ENCODE measurements around the gene COPG1.
"Not testable (repeated sequence)": the region's sequence is repeated elsewhere in the genome, so short reads cannot be mapped to it uniquely, and the experiment has no call there.

The COPG1 gene

DNA sequence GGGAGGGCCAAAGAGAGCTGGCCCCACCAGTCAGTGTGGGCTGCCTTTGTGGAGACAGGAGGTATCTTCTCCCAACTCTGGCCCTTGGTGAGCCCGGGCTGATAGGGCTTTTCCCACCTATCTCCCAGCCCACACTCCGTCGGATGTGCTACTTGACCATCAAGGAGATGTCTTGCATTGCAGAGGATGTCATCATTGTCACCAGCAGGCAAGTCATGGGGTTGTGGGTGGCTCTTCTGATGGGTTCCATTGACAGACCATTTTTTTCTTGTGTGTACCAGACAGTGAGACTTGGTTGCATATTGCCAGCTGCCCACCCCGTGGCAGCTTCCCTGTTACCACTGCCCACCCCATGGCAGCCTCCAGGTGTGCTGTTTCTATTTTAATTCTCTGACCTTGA is 3.3 kb downstream of the COPG1 start:
- H3K9ac ChIP-seq (ENCODE audit: insufficient read length): no peak overlapping the region
- no peak overlapping the region for H3K4me3 ChIP-seq
- DNase-seq (ENCODE audit: low read depth, low spot score): no peak
- H3K36me3 ChIP-seq (ENCODE audit: insufficient read depth, low read length): peaks cover 57% of the 10 kb centered on the region
- H3K9me3 ChIP-seq (ENCODE audit: low read depth, low read length): no peaks in the 10 kb centered on the region
- TF ChIP-seq POLR2AphosphoS5 (IDR thresholded peaks at IDR 0.05; ENCODE audit: borderline replicate concordance, low read depth, low read length) (no peak), EZH2 (IDR thresholded peaks at IDR 0.05) (no peak)
- no peak overlapping the region for H3K27ac ChIP-seq

DNA sequence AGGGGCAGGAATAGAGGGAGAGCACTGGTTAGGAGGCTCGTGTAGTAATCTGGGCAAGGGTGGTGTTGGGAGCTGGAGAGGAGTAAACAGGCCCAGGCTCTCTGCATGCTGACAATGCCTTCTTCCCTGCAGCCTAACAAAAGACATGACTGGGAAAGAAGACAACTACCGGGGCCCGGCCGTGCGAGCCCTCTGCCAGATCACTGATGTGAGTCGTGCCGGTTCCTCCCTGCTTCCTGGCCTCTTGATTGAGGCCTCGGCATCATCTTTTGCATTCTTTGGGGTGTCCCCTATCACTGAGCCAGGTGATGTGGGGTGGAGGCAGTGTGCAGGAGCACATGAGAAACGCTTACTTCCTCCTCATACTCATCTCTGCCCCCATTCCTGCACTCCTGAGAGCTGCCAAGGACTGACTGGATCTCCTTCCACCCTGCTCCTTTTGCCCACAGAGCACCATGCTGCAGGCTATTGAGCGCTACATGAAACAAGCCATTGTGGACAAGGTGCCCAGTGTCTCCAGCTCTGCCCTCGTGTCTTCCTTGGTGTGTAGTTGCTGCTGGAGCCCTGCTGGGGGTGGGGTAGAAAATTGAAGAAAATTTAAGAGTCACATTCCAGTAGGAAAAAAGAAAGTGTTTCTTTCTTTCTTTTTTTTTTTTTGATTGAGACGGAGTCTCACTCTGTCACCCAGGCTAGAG is 5.3 kb downstream of the COPG1 start:
- Histone ChIP-seq H3K9me3 (ENCODE audit: low read depth, low read length) (no peaks in the 10 kb centered on the region), H3K27ac (no peak overlapping the region), H3K36me3 (ENCODE audit: insufficient read depth, low read length) (peaks cover 65% of the 10 kb centered on the region), H3K4me3 (no peak overlapping the region), H3K9ac (ENCODE audit: insufficient read length) (no peak overlapping the region)
- DNase-seq (ENCODE audit: low read depth, low spot score): no peak
- no peak for TF ChIP-seq EZH2 (IDR thresholded peaks at IDR 0.05)
- TF ChIP-seq POLR2AphosphoS5 (IDR thresholded peaks at IDR 0.05; ENCODE audit: borderline replicate concordance, low read depth, low read length): no peak
- TF ChIP-seq FOXP2 (optimal IDR thresholded peaks at IDR 0.05; ENCODE audit: control extremely low read depth, extremely low read length, insufficient read depth): no peak

DNA sequence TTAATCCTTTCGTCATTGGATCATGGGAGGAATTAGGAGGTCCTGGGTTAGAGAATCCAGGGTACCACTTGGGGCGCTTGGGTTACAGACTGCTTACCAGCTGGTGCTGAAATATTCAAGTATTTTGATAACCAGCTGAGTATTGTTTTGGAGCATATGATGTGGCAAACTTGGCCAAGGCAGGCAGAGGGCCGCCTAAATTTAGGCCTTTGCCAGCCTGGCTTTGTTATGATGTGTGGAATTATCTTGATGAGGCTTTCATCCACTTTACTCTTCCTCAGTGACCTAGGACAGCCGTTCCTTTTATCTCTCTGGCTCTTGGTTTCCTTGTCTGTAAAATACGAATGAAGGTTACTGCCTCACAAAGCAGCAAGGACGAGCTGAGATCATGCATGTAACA is 6.9 kb downstream of the COPG1 start:
- H3K9me3 ChIP-seq (ENCODE audit: low read depth, low read length): no peaks in the 10 kb centered on the region
- H3K36me3 ChIP-seq (ENCODE audit: insufficient read depth, low read length): peaks cover 80% of the 10 kb centered on the region
- H3K9ac ChIP-seq (ENCODE audit: insufficient read length): no peak overlapping the region
- no peak overlapping the region for H3K27ac ChIP-seq
- TF ChIP-seq POLR2AphosphoS5 (IDR thresholded peaks at IDR 0.05; ENCODE audit: borderline replicate concordance, low read depth, low read length): no peak
- no peak for TF ChIP-seq EZH2 (IDR thresholded peaks at IDR 0.05)
- no peak for TF ChIP-seq FOXP2 (optimal IDR thresholded peaks at IDR 0.05; ENCODE audit: control extremely low read depth, extremely low read length, insufficient read depth)
- DNase-seq (ENCODE audit: low read depth, low spot score): no peak
- H3K4me3 ChIP-seq: no peak overlapping the region

DNA sequence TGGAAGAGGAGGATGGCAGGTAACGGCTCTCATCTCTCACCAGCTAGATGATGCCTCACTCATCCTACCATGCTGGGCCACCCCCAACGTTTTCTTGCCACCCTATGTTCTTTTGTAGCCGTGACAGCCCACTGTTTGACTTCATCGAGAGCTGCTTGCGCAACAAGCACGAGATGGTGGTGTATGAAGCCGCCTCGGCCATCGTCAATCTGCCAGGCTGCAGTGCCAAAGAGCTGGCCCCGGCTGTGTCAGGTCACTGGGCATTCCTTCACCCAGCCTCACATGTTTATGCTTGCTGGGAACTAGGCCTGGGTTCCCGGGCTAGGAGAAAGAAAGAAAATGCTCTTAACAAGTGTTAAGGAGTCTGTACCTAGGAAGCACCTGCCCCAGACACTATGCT is 8.2 kb downstream of the COPG1 start:
- TF ChIP-seq POLR2AphosphoS5 (IDR thresholded peaks at IDR 0.05; ENCODE audit: borderline replicate concordance, low read depth, low read length) (no peak), EZH2 (IDR thresholded peaks at IDR 0.05) (no peak), FOXP2 (optimal IDR thresholded peaks at IDR 0.05; ENCODE audit: control extremely low read depth, extremely low read length, insufficient read depth) (no peak)
- H3K27ac ChIP-seq: no peak overlapping the region
- no peak for DNase-seq (ENCODE audit: low read depth, low spot score)
- H3K9me3 ChIP-seq (ENCODE audit: low read depth, low read length): no peaks in the 10 kb centered on the region
- no peak overlapping the region for H3K9ac ChIP-seq (ENCODE audit: insufficient read length)
- no peak overlapping the region for H3K4me3 ChIP-seq
- H3K36me3 ChIP-seq (ENCODE audit: insufficient read depth, low read length): peaks cover 79% of the 10 kb centered on the region

DNA sequence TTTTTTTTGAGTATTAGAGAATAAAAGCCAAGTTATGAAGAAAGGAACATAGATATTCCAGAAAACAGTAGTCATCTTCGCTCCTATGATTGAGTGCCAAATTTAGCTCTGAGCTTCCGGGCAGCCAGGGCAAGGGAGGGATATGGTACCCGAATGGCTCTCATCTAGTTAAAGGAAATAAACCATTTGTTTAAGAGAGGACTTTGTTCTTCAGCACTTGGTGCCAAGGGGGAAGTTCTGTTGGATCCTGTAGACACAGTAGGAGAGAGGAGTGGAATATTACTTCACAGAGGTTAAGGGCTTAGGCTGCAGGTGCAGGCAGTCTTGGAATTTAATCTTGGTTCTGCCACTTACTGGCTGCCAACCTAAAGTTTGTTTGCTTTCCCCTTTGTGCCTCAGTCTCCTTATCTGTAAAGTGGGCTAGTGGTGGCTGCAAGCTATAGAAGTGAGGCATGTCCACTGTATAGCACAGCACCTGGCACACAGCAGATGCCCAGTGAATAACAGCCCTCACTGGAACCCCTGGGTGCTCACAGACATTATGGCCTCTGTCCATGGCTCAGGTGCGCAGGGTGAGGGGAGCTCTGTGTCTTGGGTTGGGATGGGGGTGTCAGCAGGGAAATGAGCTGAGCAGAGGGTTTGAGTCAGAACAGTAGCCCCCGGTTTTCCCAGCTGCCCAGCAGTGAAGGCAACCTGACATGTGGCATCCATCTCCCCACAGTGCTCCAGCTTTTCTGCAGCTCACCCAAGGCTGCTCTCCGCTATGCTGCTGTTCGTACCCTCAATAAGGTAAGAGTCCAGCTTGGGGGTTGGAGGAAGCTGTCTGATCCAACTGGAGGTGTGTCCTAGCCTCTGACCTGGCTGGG is 10.4 kb downstream of the COPG1 start:
- no peak overlapping the region for H3K9ac ChIP-seq (ENCODE audit: insufficient read length)
- no peaks in the 10 kb centered on the region for H3K9me3 ChIP-seq (ENCODE audit: low read depth, low read length)
- no peak for DNase-seq (ENCODE audit: low read depth, low spot score)
- H3K4me3 ChIP-seq: no peak overlapping the region
- TF ChIP-seq EZH2 (IDR thresholded peaks at IDR 0.05): no peak
- no peak for TF ChIP-seq POLR2AphosphoS5 (IDR thresholded peaks at IDR 0.05; ENCODE audit: borderline replicate concordance, low read depth, low read length)
- no peak for TF ChIP-seq FOXP2 (optimal IDR thresholded peaks at IDR 0.05; ENCODE audit: control extremely low read depth, extremely low read length, insufficient read depth)
- peaks cover 77% of the 10 kb centered on the region for H3K36me3 ChIP-seq (ENCODE audit: insufficient read depth, low read length)
- no peak overlapping the region for H3K27ac ChIP-seq

DNA sequence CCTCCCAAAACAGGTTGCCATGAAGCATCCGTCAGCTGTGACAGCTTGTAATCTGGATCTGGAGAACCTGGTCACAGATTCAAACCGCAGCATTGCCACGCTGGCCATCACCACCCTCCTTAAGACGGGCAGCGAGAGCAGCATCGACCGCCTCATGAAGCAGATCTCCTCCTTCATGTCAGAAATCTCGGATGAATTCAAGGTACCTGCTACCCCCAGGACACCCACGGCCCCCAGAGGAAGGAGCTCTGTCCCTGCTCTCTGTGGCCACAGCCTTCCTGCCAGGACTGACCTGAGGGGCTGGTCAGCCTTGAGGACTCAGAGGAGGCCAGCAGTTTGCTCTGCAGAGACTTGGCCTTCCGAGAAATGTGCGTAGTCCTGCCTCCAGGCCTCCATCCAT is 11.2 kb downstream of the COPG1 start:
- Histone ChIP-seq H3K4me3 (no peak overlapping the region), H3K27ac (no peak overlapping the region), H3K9me3 (ENCODE audit: low read depth, low read length) (no peaks in the 10 kb centered on the region), H3K9ac (ENCODE audit: insufficient read length) (no peak overlapping the region), H3K36me3 (ENCODE audit: insufficient read depth, low read length) (peaks cover 77% of the 10 kb centered on the region)
- TF ChIP-seq FOXP2 (optimal IDR thresholded peaks at IDR 0.05; ENCODE audit: control extremely low read depth, extremely low read length, insufficient read depth): no peak
- no peak for DNase-seq (ENCODE audit: low read depth, low spot score)

DNA sequence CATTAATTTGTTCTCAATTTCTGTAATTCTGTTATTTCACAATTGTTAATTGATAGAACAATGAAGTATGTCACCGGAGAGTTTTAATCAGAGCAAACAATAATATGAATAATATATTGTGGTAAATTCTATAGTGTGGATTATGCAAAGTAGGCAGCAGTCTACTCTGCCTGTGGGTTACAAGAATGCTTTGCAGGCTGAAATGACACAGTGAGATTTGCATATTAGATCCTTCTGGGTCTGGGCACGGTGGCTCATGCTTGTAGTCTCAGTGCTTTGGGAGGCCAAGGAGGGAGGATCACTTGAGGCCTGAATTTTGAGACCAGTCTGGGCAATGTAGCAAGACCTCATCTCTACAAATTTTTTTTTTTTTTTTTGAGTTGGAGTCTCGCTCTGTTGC is 12.5 kb downstream of the COPG1 start:
- no peak overlapping the region for H3K27ac ChIP-seq
- no peak overlapping the region for H3K9ac ChIP-seq (ENCODE audit: insufficient read length)
- DNase-seq (ENCODE audit: low read depth, low spot score): no peak
- H3K36me3 ChIP-seq (ENCODE audit: insufficient read depth, low read length): peaks cover 77% of the 10 kb centered on the region
- no peak overlapping the region for H3K4me3 ChIP-seq
- TF ChIP-seq FOXP2 (optimal IDR thresholded peaks at IDR 0.05; ENCODE audit: control extremely low read depth, extremely low read length, insufficient read depth) (no peak), POLR2AphosphoS5 (IDR thresholded peaks at IDR 0.05; ENCODE audit: borderline replicate concordance, low read depth, low read length) (no peak), EZH2 (IDR thresholded peaks at IDR 0.05) (no peak)
- no peaks in the 10 kb centered on the region for H3K9me3 ChIP-seq (ENCODE audit: low read depth, low read length)

DNA sequence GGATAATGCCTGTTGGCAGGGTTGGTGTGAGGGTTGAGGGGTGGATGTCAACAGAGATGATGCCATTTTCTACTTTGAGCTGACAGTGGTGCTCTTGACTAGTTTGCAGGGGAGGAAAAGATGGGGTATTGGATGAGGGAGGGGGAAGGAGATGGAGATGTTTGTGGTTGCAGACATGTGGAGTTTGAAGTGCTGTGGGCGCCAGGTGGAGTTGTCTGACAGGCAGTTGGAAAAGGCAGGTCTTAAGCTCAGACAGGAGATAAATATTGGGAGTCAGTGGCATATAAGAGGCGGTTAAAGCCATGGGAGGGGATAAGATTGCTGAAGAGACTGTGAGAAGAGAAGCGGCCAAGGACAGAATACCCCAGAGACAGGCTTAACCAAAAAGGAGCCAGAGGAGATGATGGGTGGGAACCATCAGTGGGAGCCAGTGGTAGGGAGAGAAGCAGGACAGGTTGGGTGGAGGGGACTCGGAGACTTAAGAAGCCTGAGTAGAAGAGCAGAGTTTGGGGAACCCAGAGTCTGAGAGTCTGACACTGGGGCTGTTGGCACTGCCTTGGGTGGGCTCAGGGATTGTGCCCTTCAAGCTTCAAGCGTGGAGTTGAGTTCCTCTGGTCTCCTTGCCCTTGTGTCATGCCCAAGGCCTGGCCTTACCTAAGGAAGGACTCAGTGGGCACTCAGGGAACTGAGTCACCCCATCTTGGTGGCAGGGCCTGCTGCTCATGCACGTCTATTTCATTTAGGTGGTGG is 13.9 kb downstream of the COPG1 start:
- H3K27ac ChIP-seq: no peak overlapping the region
- TF ChIP-seq EZH2 (IDR thresholded peaks at IDR 0.05) (no peak), FOXP2 (optimal IDR thresholded peaks at IDR 0.05; ENCODE audit: control extremely low read depth, extremely low read length, insufficient read depth) (no peak), POLR2AphosphoS5 (IDR thresholded peaks at IDR 0.05; ENCODE audit: borderline replicate concordance, low read depth, low read length) (no peak)
- no peak overlapping the region for H3K4me3 ChIP-seq
- H3K36me3 ChIP-seq (ENCODE audit: insufficient read depth, low read length): peaks cover 78% of the 10 kb centered on the region
- DNase-seq (ENCODE audit: low read depth, low spot score): no peak
- no peaks in the 10 kb centered on the region for H3K9me3 ChIP-seq (ENCODE audit: low read depth, low read length)
- no peak overlapping the region for H3K9ac ChIP-seq (ENCODE audit: insufficient read length)

DNA sequence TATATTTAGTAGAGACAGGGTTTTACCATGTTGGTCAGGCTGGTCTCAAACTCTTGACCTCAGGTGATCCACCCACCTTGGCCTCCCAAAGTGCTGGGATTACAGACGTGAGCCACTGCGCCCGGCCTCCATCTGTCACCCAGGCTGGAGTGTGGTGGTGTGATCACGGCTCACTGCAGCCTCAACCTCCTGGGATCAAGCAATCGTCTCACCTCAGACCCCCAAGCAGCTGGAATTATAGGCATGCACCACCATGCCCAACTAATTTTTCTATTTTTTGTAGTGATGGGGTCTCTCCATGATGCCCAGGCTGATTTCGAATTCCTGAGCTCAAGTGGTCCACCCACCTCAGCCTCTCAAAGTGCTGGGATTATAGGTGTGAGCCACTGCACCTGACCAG is 15.6 kb downstream of the COPG1 start:
- peaks cover 89% of the 10 kb centered on the region for H3K36me3 ChIP-seq (ENCODE audit: insufficient read depth, low read length)
- DNase-seq (ENCODE audit: low read depth, low spot score); H3K9ac ChIP-seq (ENCODE audit: insufficient read length); H3K4me3 ChIP-seq; H3K27ac ChIP-seq; H3K9me3 ChIP-seq (ENCODE audit: low read depth, low read length): not testable (repeated sequence)
